Naive thymus-derived CD4-positive, alpha-beta T cell (primary cell): Measurements from ENCODE around the gene NUCB2. TPM values are rescaled to one million over a fixed set of nuclear protein-coding genes. Genes with fewer than 3 reads are reported as not detected.
"Not testable (repeated sequence)": the region's sequence is repeated elsewhere in the genome, so short reads cannot be mapped to it uniquely, and the experiment has no call there.

Source experiments
- ATAC-seq: fragments of 150-1000 bp; cut with Tn5 transposase; 2 replicates; pipeline ENCODE4 v1.10.0; 2021; ENCODE audit warnings: mild to moderate bottlenecking, moderate library complexity
- CTCF ChIA-PET: fragments of 350-600 bp; sonication (Branson Sonifier 250); formaldehyde crosslinking; loops from one replicate; lab custom pipeline; 2021; ENCODE audit warnings: antibody characterized with exemption; lab: Charles Lee
- POLR2A ChIA-PET: fragments of 350-600 bp; sonication (Branson Sonifier 250); formaldehyde crosslinking; loops from one replicate; lab custom pipeline; 2021; ENCODE audit warnings: antibody characterized with exemption, inconsistent platforms; lab: Charles Lee
- DNase-seq, 9 donors: peaks; one replicate each; pipeline versions ENCODE4 v3.0.0 to v3.0.0-alpha.2; 2020 to 2022; ENCODE audit warnings: mixed read lengths in 1 of 9
- H3K27ac ChIP-seq: one replicate; pipeline ENCODE4 v1.7.0; 2013; ENCODE audit warnings: mild to moderate bottlenecking, low read depth, low read length, moderate library complexity
- H3K27me3 ChIP-seq, 2 donors: one replicate each; pipeline ENCODE4 v1.7.0; 2013; ENCODE audit warnings: low read length in 2 of 2, mild to moderate bottlenecking in 2 of 2, moderate library complexity in 2 of 2; ENCODE audit not compliant: control insufficient read depth in 2 of 2, insufficient read depth in 2 of 2
- H3K36me3 ChIP-seq, 3 experiments: 1 replicate in 2 of 3; 2 replicates in 1 of 3; pipeline ENCODE4 v1.7.0; 2013; ENCODE audit warnings: low read length in 3 of 3, mild to moderate bottlenecking in 3 of 3, moderate library complexity in 1 of 3; ENCODE audit not compliant: insufficient read depth in 3 of 3, control insufficient read depth in 2 of 3
- H3K4me1 ChIP-seq, 2 donors: one replicate each; pipeline ENCODE4 v1.7.0; 2013; ENCODE audit warnings: low read length in 2 of 2, mild to moderate bottlenecking in 2 of 2, moderate library complexity in 1 of 2; ENCODE audit not compliant: control insufficient read depth in 2 of 2, insufficient read depth in 2 of 2
- H3K4me3 ChIP-seq: 2 replicates; pipeline ENCODE4 v1.7.0; 2013; ENCODE audit warnings: mild to moderate bottlenecking, low read length
- H3K9me3 ChIP-seq, 3 experiments: 1 replicate in 2 of 3; 2 replicates in 1 of 3; pipeline ENCODE4 v1.7.0; 2013; ENCODE audit warnings: low read length in 3 of 3; ENCODE audit not compliant: control insufficient read depth in 2 of 3
- H3K27ac Mint-ChIP-seq, 9 donors: one replicate each; pipeline ENCODE4 v1.8.0; 2020 to 2022; ENCODE audit warnings: mixed read lengths in 9 of 9, mild to moderate bottlenecking in 8 of 9, moderate library complexity in 5 of 9, inconsistent platforms in 2 of 9
- H3K27me3 Mint-ChIP-seq, 5 donors: one replicate each; pipeline ENCODE4 v1.8.0; 2021 to 2022; ENCODE audit warnings: mixed read lengths in 5 of 5, mild to moderate bottlenecking in 1 of 5
- H3K36me3 Mint-ChIP-seq, 5 donors: one replicate each; pipeline ENCODE4 v1.8.0; 2020 to 2022; ENCODE audit warnings: mixed read lengths in 5 of 5, mild to moderate bottlenecking in 3 of 5, inconsistent platforms in 1 of 5
- H3K4me1 Mint-ChIP-seq, 7 donors: one replicate each; pipeline ENCODE4 v1.8.0; 2020 to 2022; ENCODE audit warnings: mixed read lengths in 7 of 7, mild to moderate bottlenecking in 3 of 7, inconsistent platforms in 1 of 7
- H3K4me3 Mint-ChIP-seq, 10 donors: one replicate each; pipeline ENCODE4 v1.8.0; 2020 to 2022; ENCODE audit warnings: mild to moderate bottlenecking in 10 of 10, mixed read lengths in 10 of 10, moderate library complexity in 6 of 10, inconsistent platforms in 2 of 10
- H3K9me3 Mint-ChIP-seq, 11 donors: one replicate each; pipeline ENCODE4 v1.8.0; 2020 to 2022; ENCODE audit warnings: mixed read lengths in 11 of 11, mild to moderate bottlenecking in 4 of 11, inconsistent platforms in 1 of 11, moderate library complexity in 1 of 11
- intact Hi-C, 2 donors: fragments of 100-400 bp; cut with micrococcal nuclease; formaldehyde crosslinking; loops; one replicate each; pipeline ENCODE4 v1.15.1; 2023
- polyA plus RNA-seq, 2 donors: library from polyadenylated mRNA; unstranded; fragments of 300-500 nt; fragmentation: Illumina TruSeq; gene quantifications; one replicate each; pipeline ENCODE4 v1.2.3, GENCODE V29; 2021
- total RNA-seq, 6 experiments: library from RNA in 5 of 6; stranded (reverse) in 5 of 6; gene quantifications; 1 replicate in 5 of 6; 2 replicates in 1 of 6; pipeline ENCODE4 v1.2.3 and lab custom pipeline; 2021 to 2026

Gene NUCB2
- total and polyA plus RNA-seq, 7 experiments from 2014 or later, result 72.0 to 359 (median 166) TPM

DNA sequence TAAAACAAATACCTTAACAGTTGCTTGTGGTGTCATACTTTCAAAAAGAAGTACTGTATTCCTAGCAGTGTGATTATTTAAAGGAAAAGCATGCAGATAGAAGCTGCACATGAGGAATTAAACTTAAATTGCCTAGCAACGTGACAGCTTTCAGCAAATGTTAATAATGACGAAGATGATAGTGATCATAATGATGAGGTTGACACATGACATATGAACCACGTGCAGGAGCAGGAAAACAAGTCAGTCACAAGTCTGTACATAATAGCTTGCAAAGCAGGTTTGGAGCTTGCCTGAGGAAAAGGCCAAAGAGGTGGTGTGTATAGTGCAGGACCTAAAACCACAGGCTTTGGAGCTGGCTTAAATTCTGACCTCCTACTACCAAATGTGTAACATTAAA, 38.2 kb upstream of the NUCB2 start:
- ChIA-PET CTCF (no interaction called here), POLR2A (no interaction called here)
- ATAC-seq, result no peak
- H3K4me3 ChIP-seq, result no peak overlapping the region
- peaks cover 0 to 14% (median 3%) of the 10 kb centered on the region in 7 donors for H3K4me1 Mint-ChIP-seq
- no peaks in the 10 kb centered on the region for H3K36me3 Mint-ChIP-seq
- H3K27ac ChIP-seq, result no peak overlapping the region
- no peaks in the 10 kb centered on the region for H3K36me3 ChIP-seq
- DNase-seq, result no peak
- intact Hi-C loops, result no loop called here
- H3K9me3 Mint-ChIP-seq, result no peaks in the 10 kb centered on the region
- H3K27ac Mint-ChIP-seq, result no peak overlapping the region
- H3K27me3 Mint-ChIP-seq, result peaks cover 0 to 68% (median 0%) of the 10 kb centered on the region in 5 donors
- H3K27me3 ChIP-seq, result no peaks in the 10 kb centered on the region
- no peak overlapping the region for H3K4me3 Mint-ChIP-seq
- H3K4me1 ChIP-seq, result no peaks in the 10 kb centered on the region
- no peaks in the 10 kb centered on the region for H3K9me3 ChIP-seq

DNA sequence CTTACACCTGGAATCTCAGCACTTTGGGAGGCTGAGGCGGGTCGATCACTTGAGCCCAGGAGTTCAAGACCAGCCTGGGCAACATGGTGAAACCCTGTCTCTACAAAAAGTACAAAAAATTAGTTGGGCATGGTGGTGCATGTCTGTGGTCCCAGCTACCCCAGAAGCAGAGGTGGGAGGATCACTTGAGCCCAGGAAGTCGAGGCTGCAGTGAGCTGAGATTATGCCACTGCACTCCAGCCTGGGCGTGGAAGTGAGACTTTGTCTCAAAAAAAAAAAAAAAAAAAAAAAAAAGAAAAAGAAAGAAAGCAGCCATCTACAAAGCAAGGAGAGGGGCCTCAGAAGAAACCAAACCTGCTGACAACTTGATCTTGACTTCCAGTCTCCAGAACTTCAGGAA, 36.6 kb upstream of the NUCB2 start:
- H3K27ac Mint-ChIP-seq, intact Hi-C loops, H3K36me3 ChIP-seq, H3K4me3 ChIP-seq, H3K27ac ChIP-seq, ATAC-seq, CTCF ChIA-PET, H3K27me3 ChIP-seq, H3K36me3 Mint-ChIP-seq, DNase-seq, H3K9me3 Mint-ChIP-seq, H3K9me3 ChIP-seq, H3K4me1 ChIP-seq, H3K4me3 Mint-ChIP-seq, POLR2A ChIA-PET: not testable (repeated sequence)
- H3K27me3 Mint-ChIP-seq, result peaks cover 0 to 69% (median 0%) of the 10 kb centered on the region in 5 donors
- H3K4me1 Mint-ChIP-seq, result peaks cover 0 to 14% (median 5%) of the 10 kb centered on the region in 7 donors

DNA sequence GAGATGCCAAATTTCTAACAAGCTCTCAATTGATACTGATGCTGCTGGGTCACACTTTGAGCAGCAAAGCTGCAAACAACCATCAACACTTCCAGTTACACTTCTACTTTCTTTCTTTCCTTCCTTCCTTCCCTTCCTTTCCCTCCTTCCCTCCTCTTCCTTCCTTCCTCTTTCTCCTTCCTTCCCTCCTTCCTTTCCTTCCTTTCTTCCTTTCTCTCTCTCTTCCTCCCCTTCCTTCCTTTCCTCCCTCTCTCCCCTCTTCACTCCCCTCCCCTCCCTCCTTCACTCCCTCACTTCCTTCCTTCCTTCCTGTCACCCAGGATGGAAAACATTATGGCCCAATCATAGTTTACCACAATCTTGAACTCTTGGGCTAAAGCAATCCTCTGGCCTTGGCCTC, 35.8 kb upstream of the NUCB2 start:
- ATAC-seq (no peak), DNase-seq (no peak)
- ChIA-PET POLR2A (interaction anchor here (0.8 kb wide), 1 partner anchor 60 kb away, joined by 3 read pairs; no protein-coding TSS in a partner anchor), CTCF (no interaction called here)
- no peak overlapping the region for H3K4me3 ChIP-seq
- H3K9me3 ChIP-seq, result no peaks in the 10 kb centered on the region
- Mint-ChIP-seq H3K36me3 (no peaks in the 10 kb centered on the region), H3K9me3 (no peaks in the 10 kb centered on the region), H3K4me1 (peaks cover 0 to 14% (median 5%) of the 10 kb centered on the region in 7 donors), H3K27ac (no peak overlapping the region), H3K27me3 (peaks cover 0 to 70% (median 0%) of the 10 kb centered on the region in 5 donors), H3K4me3 (no peak overlapping the region)
- no peaks in the 10 kb centered on the region for H3K4me1 ChIP-seq
- intact Hi-C loops, result no loop called here
- H3K27me3 ChIP-seq, result no peaks in the 10 kb centered on the region
- H3K27ac ChIP-seq, result no peak overlapping the region
- no peaks in the 10 kb centered on the region for H3K36me3 ChIP-seq

DNA sequence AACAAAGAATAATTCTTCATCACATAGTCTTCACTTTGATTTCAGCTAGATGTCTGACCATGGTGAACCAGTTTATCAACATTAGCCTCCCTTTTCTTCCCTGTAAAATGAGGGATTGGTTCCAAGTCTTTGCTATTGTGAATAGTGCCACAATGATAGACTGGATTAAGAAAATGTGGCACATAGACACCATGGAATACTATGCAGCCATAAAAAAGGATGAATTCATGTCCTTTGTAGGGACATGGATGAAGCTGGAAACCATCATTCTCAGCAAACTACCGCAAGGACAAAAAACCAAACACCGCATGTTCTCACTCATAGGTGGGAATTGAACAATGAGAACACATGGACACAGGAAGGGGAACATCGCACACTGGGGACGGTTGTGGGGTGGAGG, 33.6 kb upstream of the NUCB2 start:
- H3K4me1 Mint-ChIP-seq, result peaks cover 0 to 14% (median 5%) of the 10 kb centered on the region in 7 donors
- peaks cover 0 to 58% (median 0%) of the 10 kb centered on the region in 5 donors for H3K27me3 Mint-ChIP-seq
- H3K9me3 ChIP-seq, ATAC-seq, H3K36me3 Mint-ChIP-seq, H3K4me3 ChIP-seq, H3K27ac Mint-ChIP-seq, H3K27me3 ChIP-seq, CTCF ChIA-PET, POLR2A ChIA-PET, H3K9me3 Mint-ChIP-seq, H3K27ac ChIP-seq, H3K36me3 ChIP-seq, H3K4me3 Mint-ChIP-seq, DNase-seq, intact Hi-C loops, H3K4me1 ChIP-seq: not testable (repeated sequence)

DNA sequence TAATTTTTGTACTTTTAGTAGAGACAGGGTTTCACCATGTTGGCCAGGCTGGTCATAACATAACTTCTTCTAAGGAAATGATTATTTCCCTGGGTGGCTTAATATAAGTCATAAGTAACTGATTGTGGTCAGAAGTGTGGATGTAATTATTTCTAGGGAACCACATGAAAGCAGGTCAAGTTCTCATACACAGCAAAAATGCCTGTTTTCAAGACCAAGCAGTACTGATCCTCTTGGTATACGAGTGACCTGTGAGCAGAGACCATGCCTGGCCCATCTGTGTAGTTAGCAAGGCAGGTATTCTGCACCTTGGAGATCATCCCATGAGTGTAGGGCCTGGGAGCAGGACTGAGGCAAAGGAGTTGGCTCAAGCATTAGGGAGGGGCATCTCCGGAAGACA, 32.5 kb upstream of the NUCB2 start:
- ATAC-seq, result no peak
- peaks cover 0 to 14% (median 5%) of the 10 kb centered on the region in 7 donors for H3K4me1 Mint-ChIP-seq
- H3K27ac Mint-ChIP-seq, result no peak overlapping the region
- Histone ChIP-seq H3K9me3 (no peaks in the 10 kb centered on the region), H3K4me3 (no peak overlapping the region), H3K27me3 (no peaks in the 10 kb centered on the region), H3K4me1 (no peaks in the 10 kb centered on the region), H3K27ac (no peak overlapping the region), H3K36me3 (no peaks in the 10 kb centered on the region)
- no peaks in the 10 kb centered on the region for H3K36me3 Mint-ChIP-seq
- no peaks in the 10 kb centered on the region for H3K9me3 Mint-ChIP-seq
- peak overlapping the region in 1 of 10 donors; percentile 3 for H3K4me3 Mint-ChIP-seq
- ChIA-PET POLR2A (no interaction called here), CTCF (no interaction called here)
- H3K27me3 Mint-ChIP-seq, result peaks cover 0 to 48% (median 0%) of the 10 kb centered on the region in 5 donors
- DNase-seq, result no peak
- intact Hi-C loops, result no loop called here

DNA sequence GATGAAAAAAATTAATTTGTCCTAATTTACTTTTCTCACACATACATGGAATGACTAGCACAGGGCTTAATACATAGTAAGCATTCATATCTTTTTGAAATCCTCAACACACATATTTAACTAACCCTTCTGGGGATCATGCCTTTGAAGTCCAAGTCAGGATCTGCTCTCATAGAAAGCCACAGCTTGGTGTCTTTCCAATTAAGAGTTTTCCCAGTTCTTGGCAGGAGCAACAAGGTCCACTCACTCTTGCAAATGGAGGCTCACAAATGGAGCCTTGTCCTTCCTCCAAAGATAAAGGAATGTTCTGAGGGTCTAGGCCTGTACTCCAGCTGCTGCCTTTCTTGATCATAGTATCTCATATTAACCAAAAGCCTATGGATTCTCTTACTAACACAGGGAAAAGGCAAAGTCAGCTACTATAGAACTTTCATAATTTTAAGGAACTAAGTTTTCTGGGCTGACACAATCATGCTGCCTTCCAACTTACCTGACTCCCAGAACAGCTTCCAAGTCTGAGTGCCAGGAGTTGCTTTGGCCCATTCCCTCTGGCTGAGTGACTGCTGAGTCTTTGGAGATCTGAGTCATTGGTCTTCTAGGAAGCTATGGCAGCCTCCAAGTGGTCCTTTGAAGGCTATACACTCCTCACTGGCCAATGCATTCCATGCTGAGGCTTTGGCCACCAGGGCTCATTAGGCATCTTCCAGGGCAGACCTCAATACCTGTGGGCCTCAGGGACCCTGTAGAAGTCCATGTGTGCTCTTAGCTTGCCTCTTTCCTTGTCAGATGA, 25.8 kb upstream of the NUCB2 start:
- Mint-ChIP-seq H3K36me3 (no peaks in the 10 kb centered on the region), H3K9me3 (peaks cover 0 to 4% (median 0%) of the 10 kb centered on the region in 11 donors), H3K27me3 (peaks cover 0 to 23% (median 0%) of the 10 kb centered on the region in 5 donors), H3K4me3 (no peak overlapping the region), H3K4me1 (no peaks in the 10 kb centered on the region), H3K27ac (no peak overlapping the region)
- no peak overlapping the region for H3K4me3 ChIP-seq
- no peaks in the 10 kb centered on the region for H3K9me3 ChIP-seq
- H3K4me1 ChIP-seq, result no peaks in the 10 kb centered on the region
- H3K36me3 ChIP-seq, result no peaks in the 10 kb centered on the region
- H3K27ac ChIP-seq, result no peak overlapping the region
- ChIA-PET POLR2A (no interaction called here), CTCF (interaction anchor here (0.5 kb wide), 1 partner anchor 52 kb away, joined by 3 read pairs; no protein-coding TSS in a partner anchor)
- no peak for ATAC-seq
- no peak for DNase-seq
- intact Hi-C loops, result no loop called here
- no peaks in the 10 kb centered on the region for H3K27me3 ChIP-seq

DNA sequence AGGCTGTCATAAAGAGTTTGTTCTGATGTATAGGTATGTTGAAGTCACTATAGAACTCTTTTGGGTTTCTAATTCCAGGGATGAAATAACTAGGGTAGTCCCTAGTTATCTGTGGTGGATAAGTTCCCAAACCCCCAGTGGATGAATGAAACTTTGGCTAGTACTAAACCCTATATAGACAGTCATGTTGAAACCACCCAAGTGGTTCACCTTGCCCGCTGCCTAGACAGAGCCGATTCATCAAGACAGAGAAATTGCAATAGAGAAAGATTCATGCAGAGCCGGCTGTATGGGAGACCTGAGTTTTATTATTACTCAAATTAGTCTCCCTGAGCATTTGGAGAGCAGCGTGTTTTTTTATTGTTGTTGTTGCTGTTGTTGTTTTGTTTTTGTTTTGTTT, 23.8 kb upstream of the NUCB2 start:
- CTCF ChIA-PET, result no interaction called here
- Histone ChIP-seq H3K27ac (no peak overlapping the region), H3K27me3 (no peaks in the 10 kb centered on the region), H3K36me3 (no peaks in the 10 kb centered on the region), H3K9me3 (no peaks in the 10 kb centered on the region), H3K4me1 (no peaks in the 10 kb centered on the region), H3K4me3 (no peak overlapping the region)
- peaks cover 0 to 4% (median 0%) of the 10 kb centered on the region in 11 donors for H3K9me3 Mint-ChIP-seq
- no peak overlapping the region for H3K4me3 Mint-ChIP-seq
- H3K4me1 Mint-ChIP-seq, result peaks cover 0 to 12% (median 8%) of the 10 kb centered on the region in 7 donors
- no peaks in the 10 kb centered on the region for H3K36me3 Mint-ChIP-seq
- intact Hi-C loops, result no loop called here
- POLR2A ChIA-PET, result no interaction called here
- H3K27ac Mint-ChIP-seq, result peak overlapping the region in 1 of 9 donors; percentile 59
- peaks cover 0 to 19% (median 0%) of the 10 kb centered on the region in 5 donors for H3K27me3 Mint-ChIP-seq
- no peak for ATAC-seq
- no peak for DNase-seq
